ENCODE results near the gene C19orf25.
"Not testable (repeated sequence)": the region's sequence is repeated elsewhere in the genome, so short reads cannot be mapped to it uniquely, and the experiment has no call there.

The C19orf25 gene

GRCh38 chr19:1512671-1513498 is 33.9 kb upstream of the C19orf25 start, which contains the start of gene ADAMTSL5:
ADAMTSL5 (minus strand) TSS chr19:1513019; CDS start chr19:1510943, 2,076 bp downstream.
- no peak for DNase-seq

GRCh38 chr19:1511318-1512317 is 32.6 kb upstream of the C19orf25 start:
- no peak for DNase-seq

- no peak for DNase-seq
These were observed 31.8 kb upstream of the C19orf25 start for GRCh38 chr19:1510807-1511206.

- DNase-seq, result no peak
These were observed 31.4 kb upstream of the C19orf25 start for GRCh38 chr19:1510442-1510806.

GRCh38 chr19:1509602-1510441 is 30.8 kb upstream of the C19orf25 start:
- no peak for DNase-seq

GRCh38 chr19:1508507-1508856 is 29.5 kb upstream of the C19orf25 start:
- DNase-seq, result no peak

- DNase-seq, result peak; percentile 65 to 99 (median 91)
These were observed 28.9 kb upstream of the C19orf25 start for GRCh38 chr19:1507763-1508506.

- DNase-seq, result peak in 2 of 58 donors; percentile 25 to 34
These were observed 28.2 kb upstream of the C19orf25 start for GRCh38 chr19:1507192-1507660.

- DNase-seq, result no peak
These were observed 27.2 kb upstream of the C19orf25 start for GRCh38 chr19:1505991-1506881.

- DNase-seq, result no peak
These were observed 26.0 kb upstream of the C19orf25 start for GRCh38 chr19:1505012-1505411.

GRCh38 chr19:1503925-1504773 is 25.1 kb upstream of the C19orf25 start:
- DNase-seq, result no peak

GRCh38 chr19:1503089-1503924 is 24.3 kb upstream of the C19orf25 start:
- DNase-seq, result peak in 36 of 58 donors; percentile 7 to 68 (median 22)

- DNase-seq, result no peak
These were observed 23.5 kb upstream of the C19orf25 start for GRCh38 chr19:1502433-1503088.

- no peak for DNase-seq
These were observed 22.2 kb upstream of the C19orf25 start for GRCh38 chr19:1501200-1501595.

GRCh38 chr19:1499231-1499630 is 20.2 kb upstream of the C19orf25 start:
- DNase-seq, result not testable (repeated sequence)

- DNase-seq, result no peak
These were observed 18.7 kb upstream of the C19orf25 start for GRCh38 chr19:1497578-1498235.

All from anterior cingulate cortex (tissue), 58 donors.